SK-N-SH treated with all-trans-retinoic acid at 6 μM for 48 hours (cell line): ENCODE measurements around the gene FGF2.

Source experiments
- ATAC-seq: fragments of 200-7000 bp; cut with Tn5 transposase; 3 replicates; pipeline ENCODE4 v1.9.1; 2020; ENCODE audit warnings: mild to moderate bottlenecking, moderate library complexity
- ARNTL ChIP-seq: fragments of 450-650 bp; formaldehyde crosslinking; IDR thresholded peaks from 2 replicates; pipeline ENCODE4 v1.5.0; 2020; ENCODE audit warnings: low read depth, mild to moderate bottlenecking, moderate library complexity, borderline replicate concordance
- BACH2 ChIP-seq: fragments of 250-450 bp; sonication (Bioruptor Pico); IDR thresholded peaks from 2 replicates; pipeline ENCODE4 v1.9.0; 2021; ENCODE audit warnings: mild to moderate bottlenecking, borderline replicate concordance
- CSDC2 ChIP-seq: fragments of 250-450 bp; sonication (Bioruptor Pico); IDR thresholded peaks from 2 replicates; pipeline ENCODE4 v1.5.0; 2020; ENCODE audit warnings: mild to moderate bottlenecking, moderate library complexity
- ESRRG ChIP-seq: fragments of 250-450 bp; sonication (Bioruptor Pico); IDR thresholded peaks from 2 replicates; pipeline ENCODE4 v1.6.1; 2021; ENCODE audit warnings: mild to moderate bottlenecking
- GLIS3 ChIP-seq: fragments of 250-450 bp; sonication (Bioruptor Pico); IDR thresholded peaks from 2 replicates; pipeline ENCODE4 v1.5.0; 2020; ENCODE audit warnings: mild to moderate bottlenecking, moderate library complexity
- ISL1 ChIP-seq: fragments of 250-450 bp; sonication (Bioruptor Pico); IDR thresholded peaks from 2 replicates; pipeline ENCODE4 v2.1.2; 2022; ENCODE audit warnings: mild to moderate bottlenecking, moderate library complexity
- RARB ChIP-seq: fragments of 250-450 bp; sonication (Bioruptor Pico); IDR thresholded peaks from 2 replicates; pipeline ENCODE4 v1.8.0; 2021; ENCODE audit warnings: mild to moderate bottlenecking, moderate library complexity
- SNAI2 ChIP-seq: fragments of 250-450 bp; sonication (Bioruptor Pico); IDR thresholded peaks from 2 replicates; pipeline ENCODE4 v1.5.0; 2020; ENCODE audit warnings: mild to moderate bottlenecking, moderate library complexity
- TCF4 ChIP-seq: fragments of 250-450 bp; sonication (Bioruptor Pico); IDR thresholded peaks from 2 replicates; pipeline ENCODE4 v1.8.0; 2021; ENCODE audit warnings: mild to moderate bottlenecking, moderate library complexity, borderline replicate concordance
- TOX ChIP-seq: fragments of 250-450 bp; sonication (Bioruptor Pico); IDR thresholded peaks from 2 replicates; pipeline ENCODE4 v1.8.0; 2021; ENCODE audit warnings: mild to moderate bottlenecking, moderate library complexity, borderline replicate concordance
- ZC3H10 ChIP-seq: fragments of 250-450 bp; sonication (Bioruptor Pico); IDR thresholded peaks from 2 replicates; pipeline ENCODE4 v1.5.1; 2021; ENCODE audit warnings: mild to moderate bottlenecking, moderate library complexity
- ZFP3 ChIP-seq: fragments of 250-450 bp; sonication (Bioruptor Pico); IDR thresholded peaks from 2 replicates; pipeline ENCODE4 v1.5.0; 2020; ENCODE audit warnings: mild to moderate bottlenecking, moderate library complexity
- ZFP30 ChIP-seq: fragments of 450-650 bp; formaldehyde crosslinking; IDR thresholded peaks from 2 replicates; pipeline ENCODE4 v1.5.0; 2022; ENCODE audit warnings: mild to moderate bottlenecking, moderate library complexity
- ZNF565 ChIP-seq: fragments of 450-650 bp; formaldehyde crosslinking; conservative IDR thresholded peaks from 2 replicates; pipeline ENCODE4 v1.5.0; 2020; ENCODE audit warnings: low read depth, mild to moderate bottlenecking, moderate library complexity
- ZNF70 ChIP-seq: fragments of 450-650 bp; formaldehyde crosslinking; IDR thresholded peaks from 2 replicates; pipeline ENCODE4 v1.5.0; 2020; ENCODE audit warnings: mild to moderate bottlenecking, moderate library complexity
- ZNF8 ChIP-seq: fragments of 450-650 bp; formaldehyde crosslinking; IDR thresholded peaks from 2 replicates; pipeline ENCODE4 v1.5.0; 2020; ENCODE audit warnings: mild to moderate bottlenecking, moderate library complexity
- TF ChIP-seq, protein P1 (sequence below): fragments of 250-450 bp; sonication (Bioruptor Pico); IDR thresholded peaks from 2 replicates; pipeline ENCODE4 v1.8.0; 2020; ENCODE audit warnings: mild to moderate bottlenecking, moderate library complexity, borderline replicate concordance
- TF ChIP-seq, protein P2 (sequence below): fragments of 250-450 bp; sonication (Bioruptor Pico); IDR thresholded peaks from 2 replicates; pipeline ENCODE4 v1.5.0; 2020; ENCODE audit warnings: mild to moderate bottlenecking, moderate library complexity
- TF ChIP-seq, protein P3 (sequence below): fragments of 250-450 bp; sonication (Bioruptor Pico); IDR thresholded peaks from 2 replicates; pipeline ENCODE4 v1.5.1; 2020; ENCODE audit warnings: low read depth, mild to moderate bottlenecking, moderate library complexity
- TF ChIP-seq, protein P4 (sequence below): fragments of 250-450 bp; sonication (Bioruptor Pico); IDR thresholded peaks from 2 replicates; pipeline ENCODE4 v1.5.1; 2021; ENCODE audit warnings: mild to moderate bottlenecking, moderate library complexity
- TF ChIP-seq, protein P5 (sequence below): fragments of 250-450 bp; sonication (Bioruptor Pico); IDR thresholded peaks from 2 replicates; pipeline ENCODE4 v1.8.0; 2021; ENCODE audit warnings: low read depth, mild to moderate bottlenecking, moderate library complexity, borderline replicate concordance

Gene FGF2

DNA sequence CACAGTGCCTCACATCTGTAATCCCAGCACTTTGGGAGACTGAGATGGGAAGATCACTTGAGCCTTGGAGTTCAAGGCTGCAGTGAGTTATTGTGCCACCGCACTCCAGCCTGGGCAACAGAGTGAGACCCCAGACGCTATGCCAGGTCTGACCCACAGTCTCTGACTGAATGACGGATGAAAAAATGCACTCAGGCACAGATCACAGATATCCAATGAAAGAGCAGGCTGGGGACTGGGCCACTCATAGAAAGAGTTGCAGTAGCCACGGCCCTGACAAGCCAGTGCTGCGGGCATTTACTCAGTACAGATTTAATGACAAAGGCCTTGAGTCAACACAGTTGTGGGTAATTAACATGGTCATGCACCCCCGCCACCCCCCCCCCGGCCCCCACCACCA, 73.1 kb downstream of the FGF2 start:
- no peak for TF ChIP-seq RARB
- TF ChIP-seq ZFP3, result no peak
- no peak for TF ChIP-seq ZNF565 (CRISPR knock-in tag)
- no peak for TF ChIP-seq ESRRG (CRISPR knock-in tag)
- no peak for TF ChIP-seq ZNF70 (CRISPR knock-in tag)
- ATAC-seq, result no peak

DNA sequence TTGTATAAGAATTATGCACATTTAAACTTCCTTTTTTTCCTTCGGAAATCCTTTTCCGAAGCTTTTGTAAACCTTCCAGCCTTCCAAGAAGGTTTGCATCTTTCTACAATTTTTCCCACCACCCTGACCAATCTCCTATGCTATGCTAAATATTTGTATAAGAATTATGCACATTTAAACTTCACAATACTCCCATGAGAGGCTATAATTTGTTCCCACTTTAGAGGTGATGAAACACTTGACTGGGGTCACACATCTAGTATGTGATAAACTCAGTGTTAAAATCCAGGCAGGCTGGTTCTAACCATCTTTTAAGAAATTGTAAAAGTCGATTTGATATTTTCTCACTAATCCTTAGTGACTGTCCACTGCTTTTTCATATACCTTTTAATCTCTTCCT, 73.7 kb downstream of the FGF2 start:
- no peak for ATAC-seq
- TF ChIP-seq, protein P1, sequence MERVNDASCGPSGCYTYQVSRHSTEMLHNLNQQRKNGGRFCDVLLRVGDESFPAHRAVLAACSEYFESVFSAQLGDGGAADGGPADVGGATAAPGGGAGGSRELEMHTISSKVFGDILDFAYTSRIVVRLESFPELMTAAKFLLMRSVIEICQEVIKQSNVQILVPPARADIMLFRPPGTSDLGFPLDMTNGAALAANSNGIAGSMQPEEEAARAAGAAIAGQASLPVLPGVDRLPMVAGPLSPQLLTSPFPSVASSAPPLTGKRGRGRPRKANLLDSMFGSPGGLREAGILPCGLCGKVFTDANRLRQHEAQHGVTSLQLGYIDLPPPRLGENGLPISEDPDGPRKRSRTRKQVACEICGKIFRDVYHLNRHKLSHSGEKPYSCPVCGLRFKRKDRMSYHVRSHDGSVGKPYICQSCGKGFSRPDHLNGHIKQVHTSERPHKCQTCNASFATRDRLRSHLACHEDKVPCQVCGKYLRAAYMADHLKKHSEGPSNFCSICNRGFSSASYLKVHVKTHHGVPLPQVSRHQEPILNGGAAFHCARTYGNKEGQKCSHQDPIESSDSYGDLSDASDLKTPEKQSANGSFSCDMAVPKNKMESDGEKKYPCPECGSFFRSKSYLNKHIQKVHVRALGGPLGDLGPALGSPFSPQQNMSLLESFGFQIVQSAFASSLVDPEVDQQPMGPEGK (CRISPR knock-in tag), result 0 out of 2 replicates have a peak, but pooled peaks have one; percentile 53
- no peak for TF ChIP-seq GLIS3 (CRISPR knock-in tag)

DNA sequence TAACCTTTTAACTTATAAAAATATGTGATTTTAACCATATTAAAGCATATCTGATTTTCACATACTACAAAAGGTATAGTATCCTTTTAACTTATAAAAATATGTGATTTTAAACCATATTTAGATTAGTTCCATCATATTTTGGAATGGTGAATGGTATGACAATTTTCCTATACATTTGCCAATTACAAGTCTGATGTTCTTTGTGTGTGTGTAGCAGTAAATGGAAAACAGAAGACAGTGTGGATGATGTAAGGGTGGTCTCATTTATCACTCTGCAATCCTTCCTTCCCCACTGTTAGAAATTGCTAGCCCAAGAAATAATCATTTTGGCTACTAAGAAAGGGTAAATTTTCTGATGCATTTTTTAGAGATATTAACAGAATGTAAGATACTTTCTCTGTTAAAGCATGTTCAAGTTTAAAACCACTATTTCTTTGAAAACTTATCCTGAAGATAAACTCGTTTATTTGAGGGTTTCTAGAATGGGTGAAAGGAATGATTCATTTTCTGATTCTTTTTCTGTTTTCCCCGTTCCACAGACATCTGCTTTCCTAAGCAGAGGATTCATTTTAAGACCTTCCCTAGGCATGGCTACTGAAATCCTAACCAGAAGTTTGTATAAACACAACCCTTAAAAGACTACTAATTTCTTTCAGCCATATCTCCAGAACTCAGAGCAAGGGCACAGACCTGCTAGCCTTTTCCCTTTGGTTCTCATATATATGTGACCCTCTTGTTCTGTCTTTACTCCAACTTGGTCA, 74.8 kb downstream of the FGF2 start:
- TF ChIP-seq, protein P2, sequence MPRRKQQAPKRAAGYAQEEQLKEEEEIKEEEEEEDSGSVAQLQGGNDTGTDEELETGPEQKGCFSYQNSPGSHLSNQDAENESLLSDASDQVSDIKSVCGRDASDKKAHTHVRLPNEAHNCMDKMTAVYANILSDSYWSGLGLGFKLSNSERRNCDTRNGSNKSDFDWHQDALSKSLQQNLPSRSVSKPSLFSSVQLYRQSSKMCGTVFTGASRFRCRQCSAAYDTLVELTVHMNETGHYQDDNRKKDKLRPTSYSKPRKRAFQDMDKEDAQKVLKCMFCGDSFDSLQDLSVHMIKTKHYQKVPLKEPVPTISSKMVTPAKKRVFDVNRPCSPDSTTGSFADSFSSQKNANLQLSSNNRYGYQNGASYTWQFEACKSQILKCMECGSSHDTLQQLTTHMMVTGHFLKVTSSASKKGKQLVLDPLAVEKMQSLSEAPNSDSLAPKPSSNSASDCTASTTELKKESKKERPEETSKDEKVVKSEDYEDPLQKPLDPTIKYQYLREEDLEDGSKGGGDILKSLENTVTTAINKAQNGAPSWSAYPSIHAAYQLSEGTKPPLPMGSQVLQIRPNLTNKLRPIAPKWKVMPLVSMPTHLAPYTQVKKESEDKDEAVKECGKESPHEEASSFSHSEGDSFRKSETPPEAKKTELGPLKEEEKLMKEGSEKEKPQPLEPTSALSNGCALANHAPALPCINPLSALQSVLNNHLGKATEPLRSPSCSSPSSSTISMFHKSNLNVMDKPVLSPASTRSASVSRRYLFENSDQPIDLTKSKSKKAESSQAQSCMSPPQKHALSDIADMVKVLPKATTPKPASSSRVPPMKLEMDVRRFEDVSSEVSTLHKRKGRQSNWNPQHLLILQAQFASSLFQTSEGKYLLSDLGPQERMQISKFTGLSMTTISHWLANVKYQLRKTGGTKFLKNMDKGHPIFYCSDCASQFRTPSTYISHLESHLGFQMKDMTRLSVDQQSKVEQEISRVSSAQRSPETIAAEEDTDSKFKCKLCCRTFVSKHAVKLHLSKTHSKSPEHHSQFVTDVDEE (CRISPR knock-in tag), result no peak
- TF ChIP-seq TCF4 (CRISPR knock-in tag) (no peak), SNAI2 (CRISPR knock-in tag) (no peak), BACH2 (CRISPR knock-in tag) (no peak), GLIS3 (CRISPR knock-in tag) (no peak), ZC3H10 (CRISPR knock-in tag) (no peak), ARNTL (CRISPR knock-in tag) (no peak), ESRRG (CRISPR knock-in tag) (no peak), ZNF70 (CRISPR knock-in tag) (no peak), TOX (CRISPR knock-in tag) (no peak), ZFP3 (no peak), ISL1 (no peak), CSDC2 (no peak), ZNF8 (no peak), ZFP30 (no peak)
- TF ChIP-seq, protein P3, sequence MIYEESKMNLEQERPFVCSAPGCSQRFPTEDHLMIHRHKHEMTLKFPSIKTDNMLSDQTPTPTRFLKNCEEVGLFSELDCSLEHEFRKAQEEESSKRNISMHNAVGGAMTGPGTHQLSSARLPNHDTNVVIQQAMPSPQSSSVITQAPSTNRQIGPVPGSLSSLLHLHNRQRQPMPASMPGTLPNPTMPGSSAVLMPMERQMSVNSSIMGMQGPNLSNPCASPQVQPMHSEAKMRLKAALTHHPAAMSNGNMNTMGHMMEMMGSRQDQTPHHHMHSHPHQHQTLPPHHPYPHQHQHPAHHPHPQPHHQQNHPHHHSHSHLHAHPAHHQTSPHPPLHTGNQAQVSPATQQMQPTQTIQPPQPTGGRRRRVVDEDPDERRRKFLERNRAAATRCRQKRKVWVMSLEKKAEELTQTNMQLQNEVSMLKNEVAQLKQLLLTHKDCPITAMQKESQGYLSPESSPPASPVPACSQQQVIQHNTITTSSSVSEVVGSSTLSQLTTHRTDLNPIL, result no peak
- TF ChIP-seq, protein P4, sequence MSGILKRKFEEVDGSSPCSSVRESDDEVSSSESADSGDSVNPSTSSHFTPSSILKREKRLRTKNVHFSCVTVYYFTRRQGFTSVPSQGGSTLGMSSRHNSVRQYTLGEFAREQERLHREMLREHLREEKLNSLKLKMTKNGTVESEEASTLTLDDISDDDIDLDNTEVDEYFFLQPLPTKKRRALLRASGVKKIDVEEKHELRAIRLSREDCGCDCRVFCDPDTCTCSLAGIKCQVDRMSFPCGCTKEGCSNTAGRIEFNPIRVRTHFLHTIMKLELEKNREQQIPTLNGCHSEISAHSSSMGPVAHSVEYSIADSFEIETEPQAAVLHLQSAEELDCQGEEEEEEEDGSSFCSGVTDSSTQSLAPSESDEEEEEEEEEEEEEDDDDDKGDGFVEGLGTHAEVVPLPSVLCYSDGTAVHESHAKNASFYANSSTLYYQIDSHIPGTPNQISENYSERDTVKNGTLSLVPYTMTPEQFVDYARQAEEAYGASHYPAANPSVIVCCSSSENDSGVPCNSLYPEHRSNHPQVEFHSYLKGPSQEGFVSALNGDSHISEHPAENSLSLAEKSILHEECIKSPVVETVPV (CRISPR knock-in tag), result no peak
- TF ChIP-seq, protein P5, sequence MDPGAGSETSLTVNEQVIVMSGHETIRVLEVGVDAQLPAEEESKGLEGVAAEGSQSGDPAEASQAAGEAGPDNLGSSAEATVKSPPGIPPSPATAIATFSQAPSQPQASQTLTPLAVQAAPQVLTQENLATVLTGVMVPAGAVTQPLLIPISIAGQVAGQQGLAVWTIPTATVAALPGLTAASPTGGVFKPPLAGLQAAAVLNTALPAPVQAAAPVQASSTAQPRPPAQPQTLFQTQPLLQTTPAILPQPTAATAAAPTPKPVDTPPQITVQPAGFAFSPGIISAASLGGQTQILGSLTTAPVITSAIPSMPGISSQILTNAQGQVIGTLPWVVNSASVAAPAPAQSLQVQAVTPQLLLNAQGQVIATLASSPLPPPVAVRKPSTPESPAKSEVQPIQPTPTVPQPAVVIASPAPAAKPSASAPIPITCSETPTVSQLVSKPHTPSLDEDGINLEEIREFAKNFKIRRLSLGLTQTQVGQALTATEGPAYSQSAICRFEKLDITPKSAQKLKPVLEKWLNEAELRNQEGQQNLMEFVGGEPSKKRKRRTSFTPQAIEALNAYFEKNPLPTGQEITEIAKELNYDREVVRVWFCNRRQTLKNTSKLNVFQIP, result no peak
- TF ChIP-seq, all 23 proteins: peak for 0
- no peak for ATAC-seq
